Kidney (tissue), 14 donors: Measurements from ENCODE around the gene TCERG1L. TPM values are rescaled to one million over a fixed set of nuclear protein-coding genes. Genes with fewer than 3 reads are reported as not detected.

Source experiments
- DNase-seq, 5 donors: peaks; one replicate each; pipeline ENCODE4 v3.0.0-alpha.2; 2013 to 2020
- FAIRE-seq: peaks from 2 replicates; lab custom pipeline; 2012; peaks lifted over from hg19 to GRCh38; lab: Jason Lieb, UNC
- H3K27ac ChIP-seq, 2 donors: one replicate each; pipeline ENCODE4 v1.7.0; 2013; ENCODE audit warnings: low read depth in 2 of 2, low read length in 2 of 2, inconsistent platforms in 1 of 2
- H3K27me3 ChIP-seq: one replicate; pipeline ENCODE4 v1.7.1; 2013; ENCODE audit warnings: low read length, inconsistent platforms; ENCODE audit not compliant: control insufficient read depth, insufficient read depth
- H3K36me3 ChIP-seq, 3 donors: one replicate each; pipeline versions ENCODE4 v1.7.0 to v1.7.1; 2013; ENCODE audit warnings: low read length in 3 of 3, control low read depth in 1 of 3, inconsistent platforms in 1 of 3; ENCODE audit not compliant: insufficient read depth in 3 of 3, control insufficient read depth in 2 of 3
- H3K4me1 ChIP-seq, 3 donors: one replicate each; pipeline versions ENCODE4 v1.7.0 to v1.7.1; 2013; ENCODE audit warnings: low read length in 3 of 3, inconsistent platforms in 1 of 3, low read depth in 1 of 3; ENCODE audit not compliant: control insufficient read depth in 2 of 3, insufficient read depth in 2 of 3
- H3K4me3 ChIP-seq, 3 donors: one replicate each; pipeline versions ENCODE4 v1.7.0 to v1.8.1; 2013; ENCODE audit warnings: low read length in 3 of 3, control low read depth in 1 of 3, inconsistent platforms in 1 of 3
- H3K9ac ChIP-seq, 3 donors: one replicate each; pipeline versions ENCODE4 v1.7.0 to v1.7.1; 2013; ENCODE audit warnings: low read length in 3 of 3, control low read depth in 1 of 3, inconsistent platforms in 1 of 3
- H3K9me3 ChIP-seq, 3 donors: one replicate each; pipeline versions ENCODE4 v1.7.0 to v1.7.1; 2013; ENCODE audit warnings: low read length in 3 of 3, control low read depth in 1 of 3, inconsistent platforms in 1 of 3; ENCODE audit not compliant: control insufficient read depth in 2 of 3, insufficient read depth in 1 of 3
- CTCF ChIP-seq: IDR thresholded peaks from 3 replicates; pipeline ENCODE4 v1.5.1; 2012; ENCODE audit warnings: mild to moderate bottlenecking, moderate library complexity, borderline replicate concordance; ENCODE audit not compliant: insufficient read depth; ENCODE audit errors: extremely low read depth
- intact Hi-C: fragments of 100-400 bp; cut with DNase I; formaldehyde crosslinking; loops from one replicate; pipeline ENCODE4 v1.11.1; 2022
- polyA plus RNA-seq: library from polyadenylated mRNA; stranded (reverse); fragments of 350-450 nt; fragmentation: Illumina TruSeq; extraction: RNeasy Lipid Tissue Mini Kit (QIAGEN cat#74804); gene quantifications from one replicate; pipeline ENCODE4 v1.2.3, GENCODE V29; 2014; ENCODE audit warnings: low read depth, low replicate concordance; ENCODE audit not compliant: insufficient read depth
- total RNA-seq: library from RNA; stranded (reverse); fragmentation: NEBNext Ultra II Directional; extraction: Animal tissue kit (Norgen Biotek cat#: 25700); gene quantifications from one replicate; pipeline ENCODE4 v1.2.1, GENCODE V29; 2021
- donor health status: control.
- donor health status: control.
- donor health status: control.
- donor health status: control.
- donor health status: control.
- donor health status: DM: yes; HTN: yes; CAD: no.
- donor health status: Normal renal cell carcinoma (clear cell type).

Gene TCERG1L
- total and polyA plus RNA-seq, 2 donors from 2014 or later = not detected

DNA sequence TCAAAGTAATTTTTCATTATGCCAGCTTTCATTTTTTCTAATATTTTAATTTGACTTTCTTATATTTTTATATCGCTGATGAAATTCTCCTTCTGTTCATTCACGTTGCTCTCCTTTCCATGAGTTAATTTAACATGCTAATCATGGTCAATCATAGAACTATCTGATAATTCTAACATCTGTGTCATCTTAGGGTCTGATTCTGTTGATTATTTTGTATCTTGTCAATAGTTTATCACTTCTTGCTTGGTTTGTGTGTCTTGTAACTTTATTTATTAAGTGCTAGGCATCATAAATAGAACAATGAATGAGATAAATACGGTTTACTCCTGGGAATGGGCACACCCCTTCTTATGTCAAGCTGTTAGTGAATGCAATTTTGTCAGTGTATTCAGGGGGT, 11.0 kb downstream of the TCERG1L start:
- no peaks in the 10 kb centered on the region for H3K36me3 ChIP-seq
- TF ChIP-seq CTCF = no peak
- H3K9me3 ChIP-seq = peaks cover 0 to 7% (median 3%) of the 10 kb centered on the region in 3 donors
- no peaks in the 10 kb centered on the region for H3K27me3 ChIP-seq
- H3K27ac ChIP-seq = no peak overlapping the region
- FAIRE-seq (no peak), DNase-seq (no peak)
- no peaks in the 10 kb centered on the region for H3K4me1 ChIP-seq
- H3K4me3 ChIP-seq = no peak overlapping the region
- no peak overlapping the region for H3K9ac ChIP-seq
- intact Hi-C loops = no loop called here

DNA sequence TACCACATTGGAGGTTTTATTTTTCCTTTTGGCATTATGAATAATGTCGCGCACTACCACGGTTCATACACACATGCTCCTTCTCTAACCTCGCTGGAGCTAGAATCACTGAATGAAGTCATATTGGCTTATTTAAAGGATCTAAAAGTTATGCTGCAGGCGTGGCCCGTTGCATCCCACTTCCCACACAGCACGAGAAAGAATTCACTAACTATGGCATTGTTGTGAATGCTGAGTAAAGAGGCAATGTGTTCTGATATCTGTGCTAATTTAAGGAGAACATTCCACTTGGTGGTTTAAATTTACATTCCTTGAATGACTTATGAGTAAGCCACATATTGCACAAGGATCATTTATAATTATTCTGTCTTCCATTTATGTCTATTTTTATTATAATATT, 20.7 kb downstream of the TCERG1L start:
- no peak for TF ChIP-seq CTCF
- no peaks in the 10 kb centered on the region for H3K36me3 ChIP-seq
- no peak overlapping the region for H3K4me3 ChIP-seq
- H3K4me1 ChIP-seq = no peaks in the 10 kb centered on the region
- intact Hi-C loops = no loop called here
- no peak overlapping the region for H3K9ac ChIP-seq
- no peak for FAIRE-seq
- no peak for DNase-seq
- H3K27ac ChIP-seq = no peak overlapping the region
- H3K9me3 ChIP-seq = no peaks in the 10 kb centered on the region
- no peaks in the 10 kb centered on the region for H3K27me3 ChIP-seq

GRCh38 chr10:131288648-131289047, 22.9 kb downstream of the TCERG1L start:
- intact Hi-C loops = no loop called here
- no peak overlapping the region for H3K4me3 ChIP-seq

More at GRCh38 chr10:131288648-131289047, 22.9 kb downstream of the TCERG1L start:
- no peak for TF ChIP-seq CTCF
- Histone ChIP-seq H3K9me3 (no peaks in the 10 kb centered on the region), H3K36me3 (no peaks in the 10 kb centered on the region), H3K4me1 (no peaks in the 10 kb centered on the region), H3K27me3 (no peaks in the 10 kb centered on the region), H3K27ac (no peak overlapping the region), H3K9ac (no peak overlapping the region)
- no peak for DNase-seq
- FAIRE-seq = no peak
